GM18526 (cell line): Measurements from ENCODE around the gene TMEM106C.

Experiments
- POLR2A ChIP-seq: IDR thresholded peaks from 3 replicates; pipeline ENCODE4 v1.6.1; 2011; ENCODE audit not compliant: insufficient read length; ENCODE audit errors: extremely low read depth

TMEM106C gene

DNA sequence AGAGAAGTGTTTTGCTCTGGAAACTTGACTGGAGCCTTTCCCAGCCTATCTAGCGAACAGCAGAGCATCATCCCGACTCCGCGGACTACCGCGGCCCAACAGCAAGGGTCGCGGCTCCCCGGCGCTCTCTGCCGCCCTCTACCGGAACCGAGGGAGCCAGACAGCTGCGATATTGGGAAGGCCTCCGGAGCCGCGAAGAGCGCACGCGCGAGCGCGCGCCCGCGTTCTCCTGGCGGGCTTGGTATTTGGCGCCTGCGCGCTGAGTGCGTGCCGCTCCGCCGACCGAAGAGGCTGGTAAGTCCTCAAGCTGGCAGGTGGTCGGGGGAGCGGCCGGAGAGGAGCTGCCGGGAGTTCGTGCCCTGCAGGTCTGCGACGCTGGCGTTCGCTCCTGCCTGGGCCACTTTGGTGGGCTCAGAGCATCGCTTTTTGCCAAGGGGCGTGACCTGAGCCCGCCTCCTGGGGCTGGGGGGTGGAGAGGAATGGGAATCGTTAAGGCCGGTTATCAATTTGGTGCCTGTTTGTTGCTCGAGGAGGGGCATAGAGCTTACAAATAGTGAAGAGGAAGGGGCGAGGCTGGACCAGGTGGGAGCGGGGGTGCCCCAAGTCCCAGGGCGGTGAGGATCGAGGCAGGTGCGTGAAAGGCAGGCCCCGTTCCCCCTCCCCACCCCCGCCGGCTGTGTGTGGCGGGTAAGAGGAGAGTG lies at the start of gene TMEM106C:
TMEM106C (plus strand) TSS at position 257 of the 701 bp plus-strand sequence. CDS start 641 bp downstream, outside the sequence.
- peak; percentile 51 for TF ChIP-seq POLR2A

DNA sequence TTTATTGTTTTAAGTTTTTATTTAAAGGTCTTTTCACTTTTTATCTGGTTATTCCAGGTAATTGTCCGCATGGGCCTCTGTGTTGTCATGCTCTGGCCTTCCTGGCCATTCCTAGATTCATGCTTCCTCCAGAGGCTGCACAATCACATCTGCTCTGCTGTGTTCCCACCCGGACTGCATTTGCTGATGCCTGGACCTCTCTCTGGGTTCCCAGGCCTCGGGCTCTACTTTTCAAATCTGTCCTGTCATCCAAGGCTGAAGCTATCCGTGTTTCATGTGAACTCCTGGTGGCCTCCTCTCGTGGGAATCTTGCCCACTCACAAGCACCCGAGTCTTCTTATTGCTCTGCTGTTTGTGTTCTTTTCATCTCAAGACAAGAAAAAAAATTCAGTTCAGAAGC lies 42.5 kb upstream of the TMEM106C start:
- no peak for TF ChIP-seq POLR2A

DNA sequence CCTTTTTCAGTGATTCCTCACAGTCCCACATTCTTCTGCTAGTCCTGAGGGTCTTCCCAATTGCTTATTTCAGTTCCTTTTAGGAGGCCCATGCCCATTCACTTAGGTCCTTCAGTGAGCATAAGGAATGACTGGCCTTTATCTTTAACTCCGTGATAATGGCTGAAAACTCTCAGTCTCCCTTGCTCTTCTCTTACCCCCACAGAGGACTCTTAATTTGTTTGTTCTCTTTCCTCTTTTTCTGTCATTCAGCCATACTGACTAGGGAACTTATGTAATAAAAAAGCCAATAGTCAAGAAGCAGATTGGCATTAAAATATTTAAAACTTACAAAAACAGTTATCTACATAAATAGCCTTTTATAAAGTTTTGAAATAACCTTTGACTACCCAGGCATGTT lies 41.5 kb upstream of the TMEM106C start:
- no peak for TF ChIP-seq POLR2A

GRCh38 chr12:47927346-47927745 lies 36.0 kb upstream of the TMEM106C start:
- TF ChIP-seq POLR2A = no peak

- no peak for TF ChIP-seq POLR2A
Observed at GRCh38 chr12:47930634-47931033, 32.8 kb upstream of the TMEM106C start.

- no peak for TF ChIP-seq POLR2A
Observed at GRCh38 chr12:47931187-47931586, 32.2 kb upstream of the TMEM106C start.

- no peak for TF ChIP-seq POLR2A
Observed at GRCh38 chr12:47935184-47935583, 28.2 kb upstream of the TMEM106C start.

DNA sequence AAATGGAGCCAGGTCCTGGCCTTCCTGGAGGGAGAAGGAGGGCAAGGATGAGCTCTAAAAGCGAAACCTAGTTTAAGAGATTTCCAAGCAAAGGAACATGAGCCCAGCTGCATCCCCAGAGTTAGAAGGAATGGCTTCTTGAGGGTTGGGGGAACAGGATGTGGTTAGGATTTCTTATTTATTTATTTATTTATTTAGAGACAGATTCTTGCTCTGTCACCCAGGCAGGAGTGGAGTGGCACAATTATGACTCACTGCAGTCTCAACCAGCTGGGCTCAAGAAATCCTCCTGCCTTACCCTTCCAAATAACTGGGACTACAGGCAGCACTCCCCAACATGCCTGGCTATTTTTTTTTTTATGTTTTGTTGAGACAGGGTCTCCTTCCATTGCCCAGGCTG lies 25.3 kb upstream of the TMEM106C start:
- no peak for TF ChIP-seq POLR2A

- TF ChIP-seq POLR2A = no peak
Observed at GRCh38 chr12:47938594-47938993, 24.8 kb upstream of the TMEM106C start.

- no peak for TF ChIP-seq POLR2A
Observed at GRCh38 chr12:47939009-47939601, 24.3 kb upstream of the TMEM106C start.

DNA sequence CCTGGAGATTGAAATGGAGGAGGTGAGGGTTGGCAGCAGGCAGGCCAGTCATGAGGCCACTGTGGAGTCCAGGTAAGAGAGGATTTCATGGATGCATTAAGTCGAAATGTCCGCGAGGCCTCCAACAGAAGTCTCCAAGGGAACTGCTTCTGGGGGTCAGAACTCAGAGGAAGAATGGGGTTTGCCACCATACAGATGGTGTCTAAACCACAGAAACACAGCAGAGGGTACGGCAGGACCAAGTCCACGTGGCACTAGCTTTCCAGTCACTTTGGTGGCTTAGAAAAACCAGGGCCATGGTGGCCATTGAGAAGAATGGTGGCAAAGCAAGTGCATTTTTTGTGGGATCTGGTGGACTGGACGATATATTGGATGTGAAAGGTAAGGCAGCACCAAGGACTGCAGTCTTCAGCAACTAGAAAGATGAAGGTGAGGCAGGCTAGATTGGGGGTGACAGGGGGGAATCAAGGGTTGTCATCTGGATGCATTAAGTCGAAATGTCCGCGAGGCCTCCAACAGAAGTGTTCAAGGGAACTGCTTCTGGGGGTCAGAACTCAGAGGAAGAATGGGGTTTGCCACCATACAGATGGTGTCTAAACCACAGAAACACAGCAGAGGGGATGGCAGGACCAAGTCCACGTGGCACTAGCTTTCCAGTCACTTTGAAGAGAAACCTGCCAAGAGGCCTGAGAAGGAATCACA lies 22.5 kb upstream of the TMEM106C start:
- no peak for TF ChIP-seq POLR2A

- no peak for TF ChIP-seq POLR2A
Observed at GRCh38 chr12:47941475-47941780, 22.0 kb upstream of the TMEM106C start.

DNA sequence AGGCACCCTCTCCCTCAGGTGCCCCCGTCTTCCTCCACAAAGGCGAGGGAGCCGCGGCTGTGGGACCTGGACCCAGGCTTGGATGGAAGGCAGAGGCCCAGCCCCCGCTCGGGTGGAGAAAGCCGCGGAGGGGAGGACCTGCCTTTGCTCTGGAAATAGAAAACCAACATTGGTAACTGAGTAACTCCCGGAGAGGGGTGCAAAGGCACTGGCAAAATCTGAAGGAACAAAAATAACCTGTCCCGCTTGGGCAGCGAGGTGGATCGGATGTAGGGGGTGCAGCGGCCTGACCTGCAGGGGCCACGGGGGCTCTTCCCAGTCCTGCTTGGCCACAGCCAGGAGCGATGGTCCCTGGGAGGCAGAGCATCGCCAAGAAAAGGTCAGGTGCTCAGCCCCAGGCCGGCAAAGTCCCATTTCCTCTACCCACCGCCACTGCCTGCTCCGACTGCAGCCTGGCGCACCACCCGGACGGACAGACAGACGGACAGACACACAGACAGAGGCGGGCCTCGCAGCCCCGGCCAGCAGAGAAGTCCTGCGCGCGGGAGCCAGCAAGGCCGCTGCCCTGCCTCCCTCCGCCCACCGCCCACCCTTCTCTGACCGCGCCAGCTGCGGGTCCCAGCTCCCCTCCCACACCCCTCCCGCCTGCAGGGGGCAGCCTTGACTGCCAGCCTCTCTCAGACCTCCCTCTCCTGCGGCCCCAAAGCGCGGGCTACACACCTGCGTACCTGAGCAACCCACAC lies 21.4 kb upstream of the TMEM106C start:
- no peak for TF ChIP-seq POLR2A

- TF ChIP-seq POLR2A = no peak
Observed at GRCh38 chr12:47942614-47943225, 20.7 kb upstream of the TMEM106C start.

DNA sequence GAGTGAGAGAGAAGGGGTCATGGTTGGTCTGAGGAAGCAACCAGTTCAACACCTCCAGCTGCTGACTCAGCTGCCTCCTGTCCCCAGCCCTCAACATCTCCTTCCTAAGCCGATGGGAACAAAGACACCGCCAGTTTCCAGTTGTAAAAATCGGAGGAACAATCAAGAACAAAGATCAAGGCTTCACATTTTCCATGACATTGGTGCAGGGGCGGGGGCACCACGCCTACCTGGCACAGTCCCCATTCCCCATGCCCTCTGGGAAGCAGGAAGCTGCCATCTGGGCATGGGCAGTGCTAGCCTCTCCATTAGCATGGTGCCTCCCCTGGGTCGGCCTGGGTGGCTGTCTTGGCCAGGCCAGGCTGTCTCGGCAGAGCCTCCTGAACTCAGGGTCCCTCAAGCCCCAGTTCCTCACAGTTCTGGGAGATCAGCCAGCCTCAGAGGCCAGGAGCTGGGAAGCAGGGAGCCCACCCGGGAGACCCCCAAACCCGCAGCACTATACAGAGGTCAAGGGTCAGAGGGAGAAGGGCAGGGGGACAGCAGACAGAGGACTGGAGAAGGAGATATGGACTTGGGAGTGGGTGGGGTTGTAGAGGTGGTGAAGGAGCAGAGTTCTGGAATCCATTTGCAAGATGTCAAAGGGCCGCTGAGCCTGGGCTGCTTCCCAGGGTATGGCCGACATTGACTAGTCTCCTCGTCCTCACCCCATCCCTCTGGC lies 19.6 kb upstream of the TMEM106C start:
- TF ChIP-seq POLR2A = no peak

- TF ChIP-seq POLR2A = no peak
Observed at GRCh38 chr12:47944685-47945340, 18.6 kb upstream of the TMEM106C start.
